IPS-18a (cell line): ENCODE measurements around the gene PPIB.
A peak's percentile ranks its signal among the peaks of the same experiment; 100 is the strongest.

Experiments
- H3K27ac ChIP-seq: one replicate; pipeline ENCODE4 v1.5.1; 2013; ENCODE audit warnings: low read length
- H3K27me3 ChIP-seq: one replicate; pipeline ENCODE4 v1.6.1; 2013; ENCODE audit warnings: mild to moderate bottlenecking, low read length; ENCODE audit not compliant: control insufficient read depth, insufficient read depth
- H3K36me3 ChIP-seq: one replicate; pipeline ENCODE4 v1.6.1; 2013; ENCODE audit warnings: low read depth, low read length; ENCODE audit not compliant: control insufficient read depth
- H3K4me1 ChIP-seq: one replicate; pipeline ENCODE4 v1.6.1; 2013; ENCODE audit warnings: low read depth, low read length; ENCODE audit not compliant: control insufficient read depth
- H3K4me3 ChIP-seq: one replicate; pipeline ENCODE4 v1.5.1; 2013; ENCODE audit warnings: low read length
- H3K9ac ChIP-seq: one replicate; pipeline ENCODE4 v1.6.1; 2013; ENCODE audit warnings: mild to moderate bottlenecking, low read length, moderate library complexity
- H3K9me3 ChIP-seq: one replicate; pipeline ENCODE4 v1.6.1; 2013; ENCODE audit warnings: low read depth, low read length; ENCODE audit not compliant: control insufficient read depth

The PPIB gene

GRCh38 chr15:64155802-64156651 lies 6.8 kb downstream of the PPIB start:
- Histone ChIP-seq H3K4me3 (no peak overlapping the region), H3K9me3 (no peaks in the 10 kb centered on the region), H3K27me3 (peaks cover 20% of the 10 kb centered on the region), H3K9ac (no peak overlapping the region), H3K27ac (no peak overlapping the region), H3K4me1 (peaks cover 10% of the 10 kb centered on the region), H3K36me3 (peaks cover 55% of the 10 kb centered on the region)

DNA sequence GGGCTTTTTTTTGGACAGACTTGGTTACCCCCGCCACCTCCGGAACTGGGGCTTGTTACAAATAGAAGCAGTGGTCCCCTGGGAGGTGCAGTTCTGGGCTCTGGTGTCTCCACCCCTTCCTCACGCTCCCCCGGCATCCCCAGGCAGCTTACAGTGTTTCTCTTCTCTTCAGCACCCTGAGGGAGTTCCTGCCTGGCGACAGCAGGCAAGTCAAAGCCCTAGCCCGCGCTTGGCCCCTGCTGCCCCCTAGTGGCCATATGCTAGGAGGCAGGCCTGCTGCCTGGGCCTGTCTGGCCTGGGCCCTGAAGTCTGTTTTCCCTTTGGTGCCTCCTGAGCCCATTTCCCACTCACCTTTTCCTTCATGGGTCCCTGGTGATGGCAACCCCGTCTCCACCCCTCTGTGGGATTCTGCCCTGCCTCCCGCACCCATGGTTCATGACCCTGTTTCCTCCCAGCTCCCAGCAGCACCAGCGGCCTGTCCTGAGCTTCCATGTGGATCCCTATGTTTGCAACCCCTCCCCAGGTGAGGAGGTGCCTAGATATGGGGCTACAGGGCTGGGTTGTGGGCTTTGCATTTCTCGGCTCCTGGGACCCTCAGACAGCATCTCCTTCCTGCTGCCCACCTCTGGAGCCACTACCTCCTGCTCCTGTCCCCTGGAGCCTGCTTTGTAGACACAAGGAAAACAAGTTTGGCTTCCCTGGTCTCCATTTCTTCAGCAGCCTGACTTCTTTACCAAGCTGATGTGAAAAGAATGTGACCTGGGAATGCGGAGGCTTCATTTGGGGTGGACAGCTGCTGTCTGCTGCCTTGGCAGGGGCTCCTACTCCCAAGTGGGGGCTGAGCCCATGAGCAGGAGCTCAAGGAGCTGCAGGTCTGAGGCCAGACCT lies 9.1 kb downstream of the PPIB start:
- Histone ChIP-seq H3K4me1 (peaks cover 10% of the 10 kb centered on the region), H3K27me3 (peaks cover 32% of the 10 kb centered on the region), H3K9ac (no peak overlapping the region), H3K27ac (no peak overlapping the region), H3K4me3 (peak overlapping the region; percentile 60), H3K36me3 (peaks cover 39% of the 10 kb centered on the region), H3K9me3 (no peaks in the 10 kb centered on the region)

DNA sequence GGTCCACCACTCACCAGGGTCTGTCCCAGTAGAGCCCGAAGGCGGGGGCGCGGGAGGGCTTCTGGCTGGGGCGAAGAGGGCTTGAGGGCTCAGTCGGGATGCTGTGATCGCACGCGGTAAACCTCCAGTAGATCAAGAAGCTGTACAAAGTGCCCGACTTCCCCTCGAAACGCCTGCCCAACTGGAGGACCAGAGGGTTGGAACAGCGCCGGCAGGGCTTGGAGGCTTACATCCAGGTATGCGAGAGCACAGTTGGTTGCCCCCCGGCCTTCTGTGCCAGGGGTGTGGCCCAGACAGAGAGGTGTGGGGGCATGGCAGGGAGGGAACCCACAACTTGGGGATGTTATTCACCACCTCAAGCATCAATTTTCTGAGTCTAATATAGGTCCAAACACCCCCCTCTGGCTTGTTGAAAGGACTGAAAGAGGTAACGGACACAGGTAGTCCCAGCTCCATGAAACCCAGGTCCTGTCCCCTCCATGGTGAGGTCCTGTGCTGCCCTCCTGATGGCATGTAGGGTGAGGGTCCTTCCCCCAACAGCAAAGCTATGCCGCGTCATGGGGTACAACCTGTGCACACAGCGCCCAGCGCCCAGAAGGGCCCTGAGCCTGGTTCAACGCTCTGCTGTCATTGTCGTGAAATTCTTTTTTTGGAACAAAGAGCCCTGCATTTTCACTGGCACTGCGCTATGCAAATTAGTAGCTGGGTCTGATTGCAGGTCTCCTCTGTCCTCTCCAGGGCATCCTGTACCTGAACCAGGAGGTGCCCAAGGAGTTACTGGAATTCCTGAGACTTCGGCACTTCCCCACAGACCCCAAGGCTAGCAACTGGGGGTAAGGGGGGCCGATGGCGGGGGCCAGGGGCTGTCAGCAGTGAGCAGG lies 10.1 kb downstream of the PPIB start:
- Histone ChIP-seq H3K27ac (no peak overlapping the region), H3K4me3 (peak overlapping the region; percentile 60), H3K36me3 (peaks cover 29% of the 10 kb centered on the region), H3K9me3 (no peaks in the 10 kb centered on the region), H3K4me1 (peaks cover 10% of the 10 kb centered on the region), H3K27me3 (peaks cover 32% of the 10 kb centered on the region), H3K9ac (no peak overlapping the region)

DNA sequence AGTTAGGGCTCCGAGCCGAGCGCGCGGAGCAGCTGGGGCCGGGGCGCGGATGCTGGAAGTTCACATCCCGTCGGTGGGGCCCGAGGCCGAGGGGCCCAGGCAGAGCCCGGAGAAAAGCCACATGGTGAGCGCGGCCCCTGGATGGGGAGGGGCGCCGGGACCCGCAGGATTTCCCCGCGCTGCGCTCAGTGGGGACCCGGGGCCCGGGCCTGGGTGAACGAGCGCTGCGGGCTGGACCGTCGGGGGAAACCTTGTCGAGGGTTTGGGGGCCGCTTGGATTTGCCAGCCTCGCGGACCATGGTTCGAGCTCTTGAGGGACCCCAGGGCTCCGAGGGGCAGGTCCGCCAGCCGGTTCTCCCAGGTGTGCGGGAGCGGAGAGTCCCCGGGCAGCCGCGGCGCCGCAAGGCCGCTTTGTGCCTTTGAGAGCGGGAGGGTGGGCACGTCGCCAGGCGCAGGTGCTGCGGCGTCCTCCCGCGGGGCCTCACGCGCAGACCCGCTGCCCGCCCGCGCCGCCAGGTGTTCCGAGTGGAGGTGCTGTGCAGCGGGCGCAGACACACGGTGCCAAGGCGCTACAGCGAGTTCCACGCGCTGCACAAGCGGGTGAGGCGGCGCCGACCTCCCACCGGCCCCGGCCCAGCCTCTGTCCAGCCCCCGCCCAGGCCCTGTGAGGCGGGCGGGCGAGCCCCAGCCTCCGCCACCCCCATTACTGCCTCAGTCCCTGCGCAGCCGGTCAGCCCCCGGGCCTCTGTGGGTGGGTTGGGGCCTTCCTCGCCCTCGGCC lies 10.9 kb downstream of the PPIB start, which contains the start of gene SNX22:
Gene SNX22, plus strand, starts transcription at position 5 of the 780 bp plus-strand sequence. Its CDS starts 45 bp downstream, at position 50.
- Histone ChIP-seq H3K4me3 (peak within 1 kb of the TSS; percentile 60), H3K9me3 (no peaks in the 10 kb centered on the region), H3K27ac (no peak within 1 kb of the TSS), H3K4me1 (peaks cover 10% of the 10 kb centered on the region), H3K27me3 (peaks cover 32% of the 10 kb centered on the region), H3K9ac (peak within 1 kb of the TSS; percentile 28), H3K36me3 (peaks cover 20% of the 10 kb centered on the region)

DNA sequence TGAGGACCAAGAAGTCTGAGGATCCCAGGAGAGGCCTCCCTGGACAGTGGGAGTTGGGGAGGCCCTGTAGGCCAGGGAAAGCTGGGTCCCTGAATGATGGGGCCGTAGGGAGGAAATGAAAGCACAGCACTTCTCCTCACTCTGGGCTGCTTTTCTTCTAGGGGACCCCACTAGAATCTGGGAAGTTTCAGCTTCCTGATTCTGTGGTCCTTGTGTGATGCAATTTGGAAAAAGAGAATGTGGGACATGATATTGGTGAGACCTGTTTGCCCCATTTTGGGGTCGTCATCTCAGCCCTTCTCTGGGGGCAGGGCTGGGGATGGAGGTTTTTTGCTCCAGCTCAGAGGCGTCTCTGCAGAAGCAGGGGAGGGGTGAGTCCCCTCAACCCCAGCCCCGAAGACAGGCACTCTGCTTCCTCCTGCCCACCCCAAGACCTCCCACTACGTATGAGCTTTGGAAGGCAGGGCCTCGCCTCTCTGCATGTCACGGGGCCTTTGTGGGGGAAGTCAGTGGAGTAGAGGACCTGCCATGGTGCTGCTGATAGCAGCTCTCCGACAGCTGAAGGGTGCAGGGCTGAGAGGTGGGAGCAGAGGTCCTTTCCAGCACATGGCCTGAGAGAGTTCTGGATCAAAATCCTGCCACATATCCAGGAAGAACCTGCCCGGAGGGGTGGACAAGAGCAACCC lies 12.8 kb downstream of the PPIB start:
- peaks cover 32% of the 10 kb centered on the region for H3K27me3 ChIP-seq
- no peaks in the 10 kb centered on the region for H3K9me3 ChIP-seq
- H3K36me3 ChIP-seq = peaks cover 3% of the 10 kb centered on the region
- no peak overlapping the region for H3K4me3 ChIP-seq
- H3K4me1 ChIP-seq = peaks cover 10% of the 10 kb centered on the region
- no peak overlapping the region for H3K9ac ChIP-seq
- no peak overlapping the region for H3K27ac ChIP-seq

GRCh38 chr15:64149424-64149823 lies 13.4 kb downstream of the PPIB start:
- peaks cover 32% of the 10 kb centered on the region for H3K27me3 ChIP-seq
- no peak overlapping the region for H3K27ac ChIP-seq
- H3K36me3 ChIP-seq = peaks cover 3% of the 10 kb centered on the region
- no peak overlapping the region for H3K4me3 ChIP-seq
- no peak overlapping the region for H3K9ac ChIP-seq
- no peaks in the 10 kb centered on the region for H3K9me3 ChIP-seq
- peaks cover 10% of the 10 kb centered on the region for H3K4me1 ChIP-seq

GRCh38 chr15:64148581-64148980 lies 14.2 kb downstream of the PPIB start:
- Histone ChIP-seq H3K9me3 (no peaks in the 10 kb centered on the region), H3K27me3 (peaks cover 32% of the 10 kb centered on the region), H3K36me3 (no peaks in the 10 kb centered on the region), H3K9ac (no peak overlapping the region), H3K4me3 (no peak overlapping the region), H3K27ac (no peak overlapping the region), H3K4me1 (peaks cover 10% of the 10 kb centered on the region)

- Histone ChIP-seq H3K9me3 (no peaks in the 10 kb centered on the region), H3K9ac (no peak overlapping the region), H3K27me3 (peaks cover 29% of the 10 kb centered on the region), H3K4me1 (peaks cover 7% of the 10 kb centered on the region), H3K36me3 (no peaks in the 10 kb centered on the region), H3K4me3 (no peak overlapping the region), H3K27ac (no peak overlapping the region)
Observed at GRCh38 chr15:64148168-64148567, 14.7 kb downstream of the PPIB start.

DNA sequence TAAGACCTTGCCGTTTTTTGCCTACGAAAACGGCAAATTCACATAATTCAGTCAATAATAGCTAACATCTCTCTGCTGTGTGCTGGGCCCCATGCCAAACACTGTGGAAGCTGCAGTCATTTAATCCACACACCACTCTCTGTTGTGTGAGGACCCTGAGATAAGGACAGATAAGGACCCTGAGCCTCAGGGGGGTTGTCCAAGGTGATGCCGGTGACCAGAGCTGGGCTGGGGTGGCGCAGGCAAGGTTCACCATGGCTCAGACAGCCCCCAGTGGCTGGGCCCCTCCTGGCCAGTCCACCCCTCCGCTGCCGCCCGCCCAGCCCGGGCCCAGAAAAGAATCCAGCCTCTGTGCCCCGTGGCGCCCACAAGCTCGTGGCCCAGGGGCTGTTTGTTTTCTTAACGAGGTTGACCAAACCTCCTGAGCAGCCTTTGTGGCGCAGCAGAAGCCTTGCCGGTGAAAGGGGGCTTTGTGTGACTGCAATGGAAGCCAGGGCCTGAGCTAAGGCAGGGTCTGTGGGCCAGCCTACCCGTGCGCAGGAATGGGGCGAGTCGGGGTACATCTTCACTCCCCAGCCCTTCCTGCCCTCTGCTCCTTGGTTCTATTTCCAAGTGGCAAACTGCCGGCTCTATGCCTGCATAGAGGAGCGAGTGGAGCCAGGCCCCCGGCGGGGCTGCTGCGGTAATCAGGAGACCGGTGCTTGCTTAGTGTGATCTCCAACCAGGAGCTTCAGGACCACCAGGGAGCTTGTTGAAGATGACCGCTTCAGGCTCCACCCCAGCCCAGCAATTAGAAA lies 15.7 kb downstream of the PPIB start:
- Histone ChIP-seq H3K4me1 (no peaks in the 10 kb centered on the region), H3K9me3 (no peaks in the 10 kb centered on the region), H3K9ac (no peak overlapping the region), H3K4me3 (no peak overlapping the region), H3K36me3 (no peaks in the 10 kb centered on the region), H3K27ac (no peak overlapping the region), H3K27me3 (peaks cover 18% of the 10 kb centered on the region)
